HG03039 (cell line): ENCODE measurements around the gene COX8C.
"Not testable (repeated sequence)": the region's sequence is repeated elsewhere in the genome, so short reads cannot be mapped to it uniquely, and the experiment has no call there.

Source experiments
- ATAC-seq: cut with Tn5 transposase; IDR thresholded peaks from one replicate; pipeline ENCODE4 v1.9.1; 2021; ENCODE audit warnings: mild to moderate bottlenecking, moderate library complexity; ENCODE audit not compliant: unreplicated experiment

COX8C gene

GRCh38 chr14:93368996-93369712, 22.2 kb downstream of the COX8C start:
- peak; percentile 33 for ATAC-seq

DNA sequence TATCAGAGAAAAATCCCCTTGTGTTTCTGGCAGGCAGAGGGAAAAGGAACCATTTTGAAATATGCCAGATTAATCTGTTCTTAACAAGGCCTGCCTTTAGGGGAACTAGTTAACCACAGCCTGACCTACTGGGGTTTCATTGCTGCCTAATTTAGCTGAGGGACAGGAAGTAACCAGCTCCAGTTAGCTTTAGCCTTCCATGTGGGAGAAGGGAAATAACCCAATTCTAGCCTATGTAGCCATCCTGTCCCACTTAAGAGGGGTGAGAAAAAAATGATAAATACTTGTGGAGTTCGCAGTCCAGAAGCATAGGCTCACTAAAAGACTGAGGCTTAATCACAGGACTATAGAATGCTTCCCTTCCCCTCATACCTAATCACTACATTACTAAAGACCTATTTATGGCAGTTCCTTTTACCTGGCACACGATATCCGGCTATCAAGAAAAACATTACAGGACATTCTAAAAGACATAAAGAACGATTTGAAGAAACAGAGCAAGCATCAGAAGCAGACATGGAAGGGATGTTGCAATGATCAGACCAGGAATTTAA, 22.8 kb downstream of the COX8C start:
- peak; percentile 79 for ATAC-seq

GRCh38 chr14:93375673-93376156, 28.7 kb downstream of the COX8C start:
- ATAC-seq: peak; percentile 87

- ATAC-seq: no peak
Measured at GRCh38 chr14:93379831-93380230, 32.8 kb downstream of the COX8C start.

DNA sequence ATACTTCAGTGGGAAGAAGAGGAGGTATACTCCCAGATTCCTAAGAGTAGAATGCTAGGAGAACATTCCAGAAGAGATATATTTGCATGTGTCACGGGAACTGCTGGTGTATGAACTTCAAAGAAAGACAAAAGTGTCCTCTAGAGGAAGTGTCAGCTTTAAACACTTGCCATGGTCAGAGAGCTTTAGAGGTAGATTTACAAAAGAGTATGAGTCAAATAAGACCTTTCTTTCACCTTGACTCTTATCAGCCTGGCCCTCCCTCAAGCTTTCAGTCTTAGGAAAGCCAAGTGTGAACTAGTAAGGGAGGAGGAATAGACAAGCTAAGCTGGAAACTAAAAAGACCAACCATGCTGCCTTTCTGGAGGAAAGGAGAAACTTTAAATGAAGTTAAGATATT, 34.7 kb downstream of the COX8C start:
- ATAC-seq: no peak

DNA sequence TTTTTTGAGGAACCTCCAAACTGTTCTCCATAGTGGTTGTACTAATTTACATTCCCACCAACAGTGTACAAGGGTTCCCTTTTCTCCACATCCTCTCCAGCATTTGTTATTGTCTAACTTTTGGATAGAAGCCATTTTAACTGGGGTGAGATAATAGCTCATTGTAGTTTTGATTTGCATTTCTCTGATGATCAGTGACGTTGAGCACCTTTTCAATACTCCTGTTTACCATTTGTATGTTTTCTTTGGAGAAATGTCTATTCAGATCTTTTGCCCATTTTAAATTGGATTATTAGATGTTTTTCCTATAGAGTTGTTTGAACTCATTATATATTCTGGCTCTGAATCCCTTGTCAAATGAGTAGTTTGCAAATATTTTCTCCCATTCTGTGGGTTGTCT, 37.3 kb downstream of the COX8C start:
- ATAC-seq: not testable (repeated sequence)

- no peak for ATAC-seq
Measured at GRCh38 chr14:93395231-93395630, 48.2 kb downstream of the COX8C start.

DNA sequence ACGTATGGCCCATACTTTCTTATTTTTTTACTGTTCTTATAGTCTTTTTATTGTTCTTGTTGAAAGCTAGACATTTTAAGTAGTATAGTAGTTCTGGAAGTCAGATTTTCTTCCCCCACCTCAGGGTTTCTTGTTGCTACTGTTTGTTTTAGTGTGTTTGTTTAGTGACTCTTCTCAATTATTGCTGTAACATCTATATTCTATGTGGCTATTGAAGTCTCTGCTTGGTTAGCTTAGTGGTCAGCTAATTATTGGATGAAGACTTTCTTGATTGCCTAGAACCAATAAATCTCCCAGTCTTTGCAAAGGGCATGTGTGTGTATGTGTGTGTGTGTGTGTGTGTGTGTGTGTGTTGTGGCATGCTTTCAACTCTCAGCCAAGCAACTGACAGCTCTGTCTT, 49.5 kb downstream of the COX8C start:
- no peak for ATAC-seq
